Left renal pelvis (tissue), 4 donors: ENCODE data around the gene GRAMD1A. TPM values are rescaled to one million over a fixed set of nuclear protein-coding genes. Genes with fewer than 3 reads are reported as not detected.
"Not testable (repeated sequence)": the region's sequence is repeated elsewhere in the genome, so short reads cannot be mapped to it uniquely, and the experiment has no call there.

Source experiments
- DNase-seq, 4 donors: peaks; one replicate each; pipeline ENCODE4 v3.0.0-alpha.2; 2013; ENCODE audit warnings: low read depth in 4 of 4, low spot score in 3 of 4
- polyA plus RNA-seq, 4 donors: library from polyadenylated mRNA; unstranded; fragments of 120-200 nt; gene quantifications; one replicate each; pipeline ENCODE4 v1.2.1, GENCODE V29; 2013; ENCODE audit not compliant: insufficient read length in 4 of 4

The GRAMD1A gene
- polyA plus RNA-seq, 4 donors = 47.1 to 102 (median 66.3) TPM

GRCh38 chr19:35015954-35016351, 15.8 kb downstream of the GRAMD1A start:
- no peak for DNase-seq

- DNase-seq = no peak
Observed at GRCh38 chr19:35017507-35017906, 17.4 kb downstream of the GRAMD1A start.

GRCh38 chr19:35018379-35018778, 18.3 kb downstream of the GRAMD1A start:
- no peak for DNase-seq

GRCh38 chr19:35019144-35019543, 19.0 kb downstream of the GRAMD1A start:
- DNase-seq = no peak

- no peak for DNase-seq
Observed at GRCh38 chr19:35021016-35021415, 20.9 kb downstream of the GRAMD1A start.

GRCh38 chr19:35021596-35021995, 21.5 kb downstream of the GRAMD1A start:
- no peak for DNase-seq

- DNase-seq = no peak
Observed at GRCh38 chr19:35022460-35022859, 22.3 kb downstream of the GRAMD1A start.

GRCh38 chr19:35023428-35023827, 23.3 kb downstream of the GRAMD1A start:
- DNase-seq = no peak

GRCh38 chr19:35024095-35024494, 24.0 kb downstream of the GRAMD1A start:
- DNase-seq = no peak

- no peak for DNase-seq
Observed at GRCh38 chr19:35025969-35026368, 25.8 kb downstream of the GRAMD1A start.

GRCh38 chr19:35026418-35026817, 26.3 kb downstream of the GRAMD1A start:
- DNase-seq = no peak

- DNase-seq = no peak
Observed at GRCh38 chr19:35027009-35027408, 26.9 kb downstream of the GRAMD1A start.

- DNase-seq = no peak
Observed at GRCh38 chr19:35027851-35028599, 27.9 kb downstream of the GRAMD1A start.

GRCh38 chr19:35028600-35028885, 28.4 kb downstream of the GRAMD1A start:
- not testable (repeated sequence) for DNase-seq

GRCh38 chr19:35029275-35029736, 29.2 kb downstream of the GRAMD1A start:
- DNase-seq = not testable (repeated sequence)

GRCh38 chr19:35029737-35030256, 29.7 kb downstream of the GRAMD1A start:
- no peak for DNase-seq

GRCh38 chr19:35030257-35031071, 30.3 kb downstream of the GRAMD1A start, which contains the start of gene SCN1B:
Gene SCN1B (plus strand): TSS chr19:35030470. CDS start chr19:35030821, 351 bp downstream.
- no peak for DNase-seq

GRCh38 chr19:35031072-35031881, 31.2 kb downstream of the GRAMD1A start:
- no peak for DNase-seq

- DNase-seq = no peak
Observed at GRCh38 chr19:35032356-35032865, 32.3 kb downstream of the GRAMD1A start.
